ENCODE data around the gene FSD2. TPM values are rescaled to one million over a fixed set of nuclear protein-coding genes. Genes with fewer than 3 reads are reported as not detected.
"Not testable (repeated sequence)": the region's sequence is repeated elsewhere in the genome, so short reads cannot be mapped to it uniquely, and the experiment has no call there.

FSD2 gene
- total RNA-seq, 1 experiment from 2014 or later: not detected

DNA sequence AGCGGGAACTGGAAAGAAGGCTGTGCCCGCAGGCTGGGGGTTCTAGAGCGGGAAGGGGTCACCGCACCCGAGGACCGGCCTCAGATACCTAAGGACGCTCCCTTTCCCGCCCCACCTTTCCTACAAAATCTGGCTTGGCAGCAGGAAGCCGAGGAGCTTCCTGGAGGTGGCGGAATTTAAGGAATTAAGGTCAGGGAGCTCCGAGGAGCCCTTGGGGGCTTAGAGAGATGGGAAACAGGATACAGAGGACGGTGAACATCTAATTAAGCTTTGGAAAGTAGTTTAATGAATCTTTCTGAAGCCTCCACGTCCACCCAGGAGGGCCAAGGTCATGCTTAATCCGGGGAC is 95.7 kb downstream of the FSD2 start:
- no peaks in the 10 kb centered on the region for H3K36me3 ChIP-seq (ENCODE audit: insufficient read depth, low read length, poor library complexity, severe bottlenecking)
- DNase-seq (ENCODE audit: low spot score): no peak
- intact Hi-C loops (cut with micrococcal nuclease; ENCODE audit: unreplicated experiment): no loop called here
- H3K27me3 ChIP-seq (replicated peaks; ENCODE audit: insufficient read depth, low read depth, low read length, poor library complexity): no peaks in the 10 kb centered on the region
- BruUV-seq (replicated peaks): no TSS peak
- POLR2A ChIA-PET (ENCODE audit: low non-redundant PET): no interaction called here
- TF ChIP-seq, protein P1, sequence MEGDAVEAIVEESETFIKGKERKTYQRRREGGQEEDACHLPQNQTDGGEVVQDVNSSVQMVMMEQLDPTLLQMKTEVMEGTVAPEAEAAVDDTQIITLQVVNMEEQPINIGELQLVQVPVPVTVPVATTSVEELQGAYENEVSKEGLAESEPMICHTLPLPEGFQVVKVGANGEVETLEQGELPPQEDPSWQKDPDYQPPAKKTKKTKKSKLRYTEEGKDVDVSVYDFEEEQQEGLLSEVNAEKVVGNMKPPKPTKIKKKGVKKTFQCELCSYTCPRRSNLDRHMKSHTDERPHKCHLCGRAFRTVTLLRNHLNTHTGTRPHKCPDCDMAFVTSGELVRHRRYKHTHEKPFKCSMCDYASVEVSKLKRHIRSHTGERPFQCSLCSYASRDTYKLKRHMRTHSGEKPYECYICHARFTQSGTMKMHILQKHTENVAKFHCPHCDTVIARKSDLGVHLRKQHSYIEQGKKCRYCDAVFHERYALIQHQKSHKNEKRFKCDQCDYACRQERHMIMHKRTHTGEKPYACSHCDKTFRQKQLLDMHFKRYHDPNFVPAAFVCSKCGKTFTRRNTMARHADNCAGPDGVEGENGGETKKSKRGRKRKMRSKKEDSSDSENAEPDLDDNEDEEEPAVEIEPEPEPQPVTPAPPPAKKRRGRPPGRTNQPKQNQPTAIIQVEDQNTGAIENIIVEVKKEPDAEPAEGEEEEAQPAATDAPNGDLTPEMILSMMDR (conservative IDR thresholded peaks at IDR 0.05; ENCODE audit: low read depth, low read length): no peak
- no peak for TF ChIP-seq EZH2 (IDR thresholded peaks at IDR 0.05; ENCODE audit: borderline replicate concordance, low read depth, low read length, poor library complexity, severe bottlenecking)
- CTCF ChIA-PET: no interaction called here
- H3K4me3 ChIP-seq (ENCODE audit: low read depth, low read length, poor library complexity, severe bottlenecking): peak overlapping the region; percentile 96
- H3K27ac ChIP-seq (ENCODE audit: low read depth, low read length, poor library complexity, severe bottlenecking): no peak overlapping the region
- no peaks in the 10 kb centered on the region for H3K9me3 ChIP-seq (ENCODE audit: low read depth, low read length, poor library complexity, severe bottlenecking)
- peaks cover 8% of the 10 kb centered on the region for H3K4me1 ChIP-seq (ENCODE audit: insufficient read depth, low read length, poor library complexity, severe bottlenecking)

DNA sequence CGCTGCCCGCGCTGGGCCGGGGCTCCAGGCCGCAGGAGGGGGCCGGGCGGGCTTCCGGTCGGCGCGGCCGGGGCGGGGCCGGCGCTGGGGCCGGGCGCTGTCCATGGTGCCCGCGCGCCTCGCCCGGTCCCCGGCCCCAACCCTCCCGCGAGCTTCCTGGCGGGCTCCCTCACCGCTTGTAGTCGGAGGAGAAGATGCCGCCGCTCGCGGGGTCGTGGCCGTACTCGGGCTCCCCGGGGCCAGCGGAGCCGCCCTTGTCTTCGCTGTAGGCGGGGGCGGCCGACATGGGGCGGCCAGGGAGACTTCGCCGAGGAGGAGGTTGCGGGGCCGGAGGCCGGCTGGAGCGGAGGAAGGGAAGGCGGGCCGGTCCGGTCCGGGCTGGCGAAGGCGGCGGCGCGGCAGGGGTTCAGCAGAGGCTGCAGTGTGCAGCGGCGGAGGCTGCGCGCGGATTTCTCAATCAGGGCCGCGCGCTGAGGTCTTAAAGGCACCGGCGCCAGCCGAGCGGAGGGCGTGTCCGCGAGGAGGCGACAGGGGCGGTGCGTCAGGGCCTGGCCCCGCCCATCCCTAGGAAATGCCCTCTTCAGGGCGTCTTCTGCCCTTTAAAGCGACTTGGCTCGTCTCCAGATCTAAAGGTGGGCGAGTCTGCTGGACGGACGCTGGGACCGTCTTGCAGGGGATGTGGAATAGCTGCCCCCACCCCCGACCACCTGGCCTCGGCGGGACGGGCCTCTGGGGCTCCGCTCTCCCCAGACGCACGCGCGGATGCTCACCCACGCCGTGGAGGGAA is 96.3 kb downstream of the FSD2 start, which contains the start of gene AP3B2:
Gene AP3B2, minus strand, starts transcription at position 455 of the 787 bp plus-strand sequence. Its CDS starts 169 bp downstream, at position 286.
- no peak for TF ChIP-seq EZH2 (IDR thresholded peaks at IDR 0.05; ENCODE audit: borderline replicate concordance, low read depth, low read length, poor library complexity, severe bottlenecking)
- POLR2A ChIA-PET (ENCODE audit: low non-redundant PET): no interaction called here
- CTCF ChIA-PET: no interaction called here
- peak within 1 kb of the TSS; percentile 96 for H3K4me3 ChIP-seq (ENCODE audit: low read depth, low read length, poor library complexity, severe bottlenecking)
- no peaks in the 10 kb centered on the region for H3K27me3 ChIP-seq (replicated peaks; ENCODE audit: insufficient read depth, low read depth, low read length, poor library complexity)
- intact Hi-C loops (cut with micrococcal nuclease; ENCODE audit: unreplicated experiment): loop anchor here (5.0 kb wide), 1 partner anchor 47 kb away; no protein-coding TSS in a partner anchor
- DNase-seq (ENCODE audit: low spot score): peak; percentile 86
- no TSS peak for BruUV-seq (replicated peaks)
- peaks cover 8% of the 10 kb centered on the region for H3K4me1 ChIP-seq (ENCODE audit: insufficient read depth, low read length, poor library complexity, severe bottlenecking)
- H3K36me3 ChIP-seq (ENCODE audit: insufficient read depth, low read length, poor library complexity, severe bottlenecking): no peaks in the 10 kb centered on the region
- no peak within 1 kb of the TSS for H3K27ac ChIP-seq (ENCODE audit: low read depth, low read length, poor library complexity, severe bottlenecking)
- no peaks in the 10 kb centered on the region for H3K9me3 ChIP-seq (ENCODE audit: low read depth, low read length, poor library complexity, severe bottlenecking)

DNA sequence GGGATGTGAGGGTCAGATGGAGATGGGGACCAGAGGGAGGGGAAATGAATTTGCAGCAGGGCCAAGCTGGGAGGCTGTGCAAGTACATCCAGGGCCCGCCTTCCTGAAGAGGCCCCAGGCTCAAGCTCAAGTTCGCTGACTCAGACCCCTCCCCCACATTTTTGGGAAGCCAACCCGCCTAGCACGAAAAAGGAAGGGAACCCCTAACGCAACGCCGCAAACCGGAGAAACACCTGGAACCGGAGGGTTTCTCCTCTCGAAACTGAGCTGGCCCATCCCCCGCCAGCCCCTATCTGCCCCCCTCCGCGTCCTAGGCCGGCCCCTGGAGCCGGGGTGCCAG is 96.8 kb downstream of the FSD2 start:
- intact Hi-C loops (cut with micrococcal nuclease; ENCODE audit: unreplicated experiment): loop anchor here (5.0 kb wide), 1 partner anchor 47 kb away; no protein-coding TSS in a partner anchor
- no peaks in the 10 kb centered on the region for H3K9me3 ChIP-seq (ENCODE audit: low read depth, low read length, poor library complexity, severe bottlenecking)
- peak overlapping the region; percentile 96 for H3K4me3 ChIP-seq (ENCODE audit: low read depth, low read length, poor library complexity, severe bottlenecking)
- DNase-seq (ENCODE audit: low spot score): peak; percentile 55
- CTCF ChIA-PET: no interaction called here
- H3K4me1 ChIP-seq (ENCODE audit: insufficient read depth, low read length, poor library complexity, severe bottlenecking): peaks cover 8% of the 10 kb centered on the region
- TF ChIP-seq, protein P1 (conservative IDR thresholded peaks at IDR 0.05; ENCODE audit: low read depth, low read length): no peak
- TF ChIP-seq EZH2 (IDR thresholded peaks at IDR 0.05; ENCODE audit: borderline replicate concordance, low read depth, low read length, poor library complexity, severe bottlenecking): no peak
- no peaks in the 10 kb centered on the region for H3K36me3 ChIP-seq (ENCODE audit: insufficient read depth, low read length, poor library complexity, severe bottlenecking)
- no peaks in the 10 kb centered on the region for H3K27me3 ChIP-seq (replicated peaks; ENCODE audit: insufficient read depth, low read depth, low read length, poor library complexity)
- H3K27ac ChIP-seq (ENCODE audit: low read depth, low read length, poor library complexity, severe bottlenecking): no peak overlapping the region
- BruUV-seq (replicated peaks): no TSS peak
- POLR2A ChIA-PET (ENCODE audit: low non-redundant PET): no interaction called here

DNA sequence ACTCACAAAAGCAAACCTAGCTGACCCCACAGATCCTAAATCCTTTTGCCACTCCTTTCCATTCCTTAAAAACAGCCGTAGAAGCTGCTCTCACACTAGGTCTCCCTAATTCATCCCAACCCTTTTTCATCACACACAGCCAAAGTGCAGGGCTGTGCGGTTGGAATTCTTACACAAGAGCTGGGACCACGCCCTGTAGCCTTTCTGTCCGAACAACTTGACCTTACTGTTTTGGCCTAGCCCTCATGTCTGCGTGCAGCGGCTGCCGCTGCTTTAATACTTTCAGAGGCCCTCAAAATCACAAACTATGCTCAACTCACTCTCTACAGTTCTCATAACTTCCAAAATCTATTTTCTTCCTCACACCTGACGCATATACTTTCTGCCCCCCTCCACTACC is 100.0 kb downstream of the FSD2 start:
- H3K36me3 ChIP-seq (ENCODE audit: insufficient read depth, low read length, poor library complexity, severe bottlenecking); H3K27ac ChIP-seq (ENCODE audit: low read depth, low read length, poor library complexity, severe bottlenecking); BruUV-seq (replicated peaks); CTCF ChIA-PET; H3K27me3 ChIP-seq (replicated peaks; ENCODE audit: insufficient read depth, low read depth, low read length, poor library complexity); H3K4me3 ChIP-seq (ENCODE audit: low read depth, low read length, poor library complexity, severe bottlenecking); DNase-seq (ENCODE audit: low spot score); H3K9me3 ChIP-seq (ENCODE audit: low read depth, low read length, poor library complexity, severe bottlenecking); H3K4me1 ChIP-seq (ENCODE audit: insufficient read depth, low read length, poor library complexity, severe bottlenecking); POLR2A ChIA-PET (ENCODE audit: low non-redundant PET): not testable (repeated sequence)
- intact Hi-C loops (cut with micrococcal nuclease; ENCODE audit: unreplicated experiment): loop anchor here (5.0 kb wide), 1 partner anchor 44 kb away; no protein-coding TSS in a partner anchor

Other genes starting within 250 kb of the FSD2 start
- 0.15 TPM in 1 of 2 replicates, not detected in the other for gene CPEB1, start 158.7 kb downstream of the FSD2 start, total RNA-seq (2021)
- gene AP3B2, start 96.2 kb downstream of the FSD2 start, total RNA-seq (2021): 19.0 and 22.0 TPM in 2 replicates
- 5.1 and 5.4 TPM in 2 replicates for gene WHAMM, start 3.6 kb upstream of the FSD2 start, total RNA-seq (2021)
- gene HOMER2, start 146.7 kb upstream of the FSD2 start, total RNA-seq (2021): 4.6 and 6.7 TPM in 2 replicates
- 27.4 and 28.1 TPM in 2 replicates for gene RAMAC, start 180.1 kb upstream of the FSD2 start, total RNA-seq (2021)
- 20.6 and 30.6 TPM in 2 replicates for gene C15orf40, start 205.6 kb upstream of the FSD2 start, total RNA-seq (2021)